HG03457 (cell line): ENCODE measurements around the gene PRIMA1.

ENCODE experiments used
- ATAC-seq: cut with Tn5 transposase; IDR thresholded peaks from one replicate; pipeline ENCODE4 v1.9.1; 2021; ENCODE audit warnings: moderate number of reproducible peaks; ENCODE audit not compliant: unreplicated experiment

The PRIMA1 gene

GRCh38 chr14:93759719-93760307, 28.5 kb downstream of the PRIMA1 start:
- no peak for ATAC-seq

GRCh38 chr14:93757206-93757605, 31.1 kb downstream of the PRIMA1 start:
- ATAC-seq: no peak

GRCh38 chr14:93753647-93754046, 34.6 kb downstream of the PRIMA1 start:
- ATAC-seq: no peak

- ATAC-seq: no peak
Observed at GRCh38 chr14:93752980-93753561, 35.2 kb downstream of the PRIMA1 start.

GRCh38 chr14:93751946-93752655, 36.2 kb downstream of the PRIMA1 start:
- ATAC-seq: no peak

GRCh38 chr14:93749076-93749420, 39.2 kb downstream of the PRIMA1 start:
- ATAC-seq: no peak

- ATAC-seq: no peak
Observed at GRCh38 chr14:93748208-93749075, 39.8 kb downstream of the PRIMA1 start.

GRCh38 chr14:93747560-93747959, 40.7 kb downstream of the PRIMA1 start:
- no peak for ATAC-seq

GRCh38 chr14:93747102-93747501, 41.2 kb downstream of the PRIMA1 start:
- no peak for ATAC-seq

GRCh38 chr14:93745603-93746273, 42.5 kb downstream of the PRIMA1 start:
- ATAC-seq: no peak

- ATAC-seq: no peak
Observed at GRCh38 chr14:93744876-93745275, 43.4 kb downstream of the PRIMA1 start.

GRCh38 chr14:93744176-93744575, 44.1 kb downstream of the PRIMA1 start:
- ATAC-seq: no peak

GRCh38 chr14:93743270-93744060, 44.8 kb downstream of the PRIMA1 start:
- no peak for ATAC-seq

GRCh38 chr14:93742761-93743160, 45.5 kb downstream of the PRIMA1 start:
- ATAC-seq: no peak

- no peak for ATAC-seq
Observed at GRCh38 chr14:93741556-93742230, 46.6 kb downstream of the PRIMA1 start.

GRCh38 chr14:93737634-93738033, 50.7 kb downstream of the PRIMA1 start:
- ATAC-seq: no peak

- ATAC-seq: no peak
Observed at GRCh38 chr14:93736378-93737014, 51.8 kb downstream of the PRIMA1 start.

GRCh38 chr14:93735206-93735605, 53.1 kb downstream of the PRIMA1 start:
- no peak for ATAC-seq
